Amygdala (tissue), 56 donors: Measurements from ENCODE around the gene GDAP2.

Experiments used
- DNase-seq, 56 donors: peaks; one replicate each; lab custom pipeline; 2025; lab: John Stamatoyannopoulos, UW

GDAP2 gene

DNA sequence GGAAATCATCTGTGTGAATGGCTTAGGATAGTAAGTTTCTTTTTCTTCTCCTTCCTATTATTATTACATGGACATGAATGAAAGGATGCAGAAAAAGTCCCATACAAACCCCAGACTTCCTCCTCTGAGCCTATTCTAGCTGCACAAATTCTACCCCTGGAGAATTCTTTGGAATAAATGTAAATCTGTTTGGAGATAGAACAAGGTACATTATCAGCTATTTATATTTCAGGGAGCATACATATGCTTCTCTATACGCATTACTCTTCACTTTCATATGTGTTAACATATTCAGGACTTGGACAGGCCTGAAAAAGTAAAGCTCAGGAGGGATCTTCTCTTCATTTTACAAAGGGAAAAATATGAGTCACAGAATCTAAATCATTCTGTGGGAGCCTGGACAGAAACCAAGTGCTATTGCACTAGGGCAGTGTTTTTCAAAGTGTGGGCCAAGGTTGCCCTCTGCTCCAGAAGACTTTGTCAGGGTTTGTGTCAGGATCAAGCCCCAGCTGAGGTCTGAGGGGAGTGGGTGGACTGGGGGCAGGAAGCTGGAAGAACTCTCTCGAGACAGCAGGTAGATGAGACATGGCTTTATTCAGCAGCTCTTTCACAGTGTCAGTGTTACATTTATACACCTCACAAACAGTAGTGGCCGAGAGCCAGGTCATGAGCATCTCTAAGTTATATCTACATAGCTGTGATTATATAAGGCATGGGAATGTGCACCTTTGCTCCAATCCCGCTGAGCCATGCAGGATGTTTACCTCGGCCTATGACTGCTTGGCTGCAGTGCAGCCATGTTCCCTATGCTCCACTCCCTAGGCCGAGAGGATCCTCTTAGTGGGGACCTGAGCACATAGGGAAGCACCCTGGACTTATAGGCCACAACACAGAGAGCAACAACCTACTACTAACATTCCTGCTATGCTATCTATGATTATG is 114.3 kb downstream of the GDAP2 start:
- DNase-seq, result no peak
